Neural progenitor cell (in vitro differentiated cells): ENCODE measurements around the gene GUCY1A2.

Source experiments
- EZH2 ChIP-seq: fragments of 200-600 bp; sonication (generic); IDR thresholded peaks from 2 replicates; pipeline ENCODE4 v1.6.1; 2017; ENCODE audit warnings: antibody characterized with exemption, mild to moderate bottlenecking, moderate library complexity
- EZH2phosphoT487 ChIP-seq: fragments of 200-600 bp; sonication (generic); IDR thresholded peaks from 2 replicates; pipeline ENCODE4 v1.6.1; 2017; ENCODE audit warnings: antibody characterized with exemption

GRCh38 chr11:107011977-107012376 is 6.3 kb downstream of the GUCY1A2 start:
- no peak for TF ChIP-seq EZH2
- TF ChIP-seq EZH2phosphoT487, result no peak
